Measurements from ENCODE around the gene ICE2. TPM values are rescaled to one million over a fixed set of nuclear protein-coding genes. Genes with fewer than 3 reads are reported as not detected.
"Not testable (repeated sequence)": the region's sequence is repeated elsewhere in the genome, so short reads cannot be mapped to it uniquely, and the experiment has no call there.

Gene ICE2
- total RNA-seq, 1 donor from 2014 or later, result 85.1 TPM

DNA sequence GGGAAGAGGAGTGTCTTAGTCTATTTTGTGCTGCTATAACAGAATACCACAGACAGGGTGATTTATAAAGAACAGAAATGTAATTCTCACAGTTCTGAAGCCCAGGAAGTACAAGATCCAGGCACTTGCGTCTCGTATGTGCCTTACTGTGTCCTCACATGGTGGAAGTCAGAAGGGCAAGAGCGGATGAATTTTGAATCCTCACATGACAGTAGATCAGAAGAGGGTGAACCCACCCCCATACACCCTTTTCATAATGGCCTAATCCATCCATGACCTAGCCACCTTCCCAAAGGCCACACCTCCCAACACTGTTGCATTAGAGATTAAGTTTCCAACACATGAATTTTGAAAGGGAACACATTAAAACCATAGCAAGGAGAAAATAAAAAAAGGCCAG lies 62.5 kb downstream of the ICE2 start:
- no peak overlapping the region for H3K27ac Mint-ChIP-seq
- peaks cover 4% of the 10 kb centered on the region for H3K36me3 Mint-ChIP-seq (ENCODE audit: insufficient read depth)
- H3K27me3 Mint-ChIP-seq, result no peaks in the 10 kb centered on the region
- TF ChIP-seq, protein P1, sequence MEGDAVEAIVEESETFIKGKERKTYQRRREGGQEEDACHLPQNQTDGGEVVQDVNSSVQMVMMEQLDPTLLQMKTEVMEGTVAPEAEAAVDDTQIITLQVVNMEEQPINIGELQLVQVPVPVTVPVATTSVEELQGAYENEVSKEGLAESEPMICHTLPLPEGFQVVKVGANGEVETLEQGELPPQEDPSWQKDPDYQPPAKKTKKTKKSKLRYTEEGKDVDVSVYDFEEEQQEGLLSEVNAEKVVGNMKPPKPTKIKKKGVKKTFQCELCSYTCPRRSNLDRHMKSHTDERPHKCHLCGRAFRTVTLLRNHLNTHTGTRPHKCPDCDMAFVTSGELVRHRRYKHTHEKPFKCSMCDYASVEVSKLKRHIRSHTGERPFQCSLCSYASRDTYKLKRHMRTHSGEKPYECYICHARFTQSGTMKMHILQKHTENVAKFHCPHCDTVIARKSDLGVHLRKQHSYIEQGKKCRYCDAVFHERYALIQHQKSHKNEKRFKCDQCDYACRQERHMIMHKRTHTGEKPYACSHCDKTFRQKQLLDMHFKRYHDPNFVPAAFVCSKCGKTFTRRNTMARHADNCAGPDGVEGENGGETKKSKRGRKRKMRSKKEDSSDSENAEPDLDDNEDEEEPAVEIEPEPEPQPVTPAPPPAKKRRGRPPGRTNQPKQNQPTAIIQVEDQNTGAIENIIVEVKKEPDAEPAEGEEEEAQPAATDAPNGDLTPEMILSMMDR (IDR thresholded peaks at IDR 0.05; ENCODE audit: unreplicated experiment), result no peak
- no peak for DNase-seq (ENCODE audit: low spot score, unreplicated experiment)
- H3K4me3 Mint-ChIP-seq (ENCODE audit: low read depth), result no peak overlapping the region
- peaks cover 13% of the 10 kb centered on the region for H3K4me1 Mint-ChIP-seq (ENCODE audit: low read depth)
- H3K9me3 Mint-ChIP-seq (ENCODE audit: low read depth), result peaks cover 3% of the 10 kb centered on the region

DNA sequence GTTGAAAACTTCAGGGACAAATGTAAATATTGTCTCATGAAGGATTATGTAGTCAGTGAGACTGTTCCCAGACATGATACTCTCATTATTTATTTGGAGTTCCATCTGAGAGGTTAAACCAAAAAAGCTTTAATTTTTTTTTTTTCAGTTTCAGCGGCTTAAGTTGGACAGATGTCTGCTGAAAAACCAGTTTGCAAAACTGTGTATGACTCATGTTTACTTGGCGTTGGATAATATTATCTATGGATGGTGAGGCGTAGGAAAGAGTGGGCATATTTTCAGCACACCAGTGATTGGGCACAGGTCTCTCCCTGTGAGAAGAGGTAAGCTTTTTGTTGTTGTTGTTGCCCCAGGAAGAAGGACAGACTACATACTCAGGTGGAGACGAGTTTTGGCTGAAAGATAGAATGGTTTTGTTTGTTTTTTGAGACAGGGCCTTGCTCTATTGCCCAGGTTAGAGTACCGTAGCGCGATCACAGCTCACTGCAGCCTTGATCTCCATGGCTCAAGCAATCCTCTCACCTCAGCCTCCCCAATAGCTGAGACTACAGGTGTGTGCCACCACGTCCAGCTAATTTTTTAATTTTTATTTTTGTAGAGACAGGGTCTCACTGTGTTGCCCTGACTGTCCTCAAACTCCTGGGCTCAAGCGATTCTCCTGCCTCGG lies 64.8 kb downstream of the ICE2 start:
- peaks cover 3% of the 10 kb centered on the region for H3K4me1 Mint-ChIP-seq (ENCODE audit: low read depth)
- TF ChIP-seq, protein P1 (IDR thresholded peaks at IDR 0.05; ENCODE audit: unreplicated experiment), result no peak
- DNase-seq (ENCODE audit: low spot score, unreplicated experiment), result no peak
- H3K27me3 Mint-ChIP-seq, result no peaks in the 10 kb centered on the region
- H3K4me3 Mint-ChIP-seq (ENCODE audit: low read depth), result no peak overlapping the region
- no peak overlapping the region for H3K27ac Mint-ChIP-seq
- peaks cover 3% of the 10 kb centered on the region for H3K9me3 Mint-ChIP-seq (ENCODE audit: low read depth)
- peaks cover 1% of the 10 kb centered on the region for H3K36me3 Mint-ChIP-seq (ENCODE audit: insufficient read depth)

DNA sequence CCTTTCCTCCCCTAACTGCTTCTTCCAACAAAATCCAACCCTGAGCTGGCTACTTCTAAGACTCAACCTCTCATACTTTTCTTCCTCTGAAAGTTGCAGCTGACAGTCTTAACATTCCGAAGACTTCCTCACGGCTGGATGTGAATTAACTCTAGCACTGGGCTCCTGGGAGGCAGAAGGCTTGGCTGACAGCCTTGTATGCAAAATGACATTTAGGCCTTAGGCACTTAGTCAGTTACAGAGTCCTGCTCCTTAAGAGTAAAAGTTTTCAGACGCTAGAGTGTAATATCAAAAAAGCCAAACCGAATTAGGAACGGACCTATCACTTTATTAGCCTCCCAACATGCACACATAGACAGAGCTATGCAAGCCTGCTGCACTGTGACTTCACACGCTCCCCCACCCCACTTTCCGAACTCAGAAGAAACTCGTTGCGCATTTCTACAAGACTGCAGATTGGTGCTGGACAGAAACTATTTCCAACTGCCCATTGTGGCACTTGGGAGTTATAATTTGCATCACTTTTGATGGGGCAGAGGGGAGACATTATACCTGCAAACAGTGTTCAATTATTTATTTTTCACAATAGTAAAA lies 65.6 kb downstream of the ICE2 start:
- no peak overlapping the region for H3K4me3 Mint-ChIP-seq (ENCODE audit: low read depth)
- H3K4me1 Mint-ChIP-seq (ENCODE audit: low read depth), result peaks cover 7% of the 10 kb centered on the region
- no peaks in the 10 kb centered on the region for H3K27me3 Mint-ChIP-seq
- peaks cover 3% of the 10 kb centered on the region for H3K9me3 Mint-ChIP-seq (ENCODE audit: low read depth)
- no peak for DNase-seq (ENCODE audit: low spot score, unreplicated experiment)
- peaks cover 1% of the 10 kb centered on the region for H3K36me3 Mint-ChIP-seq (ENCODE audit: insufficient read depth)
- no peak overlapping the region for H3K27ac Mint-ChIP-seq
- TF ChIP-seq, protein P1 (IDR thresholded peaks at IDR 0.05; ENCODE audit: unreplicated experiment), result no peak

DNA sequence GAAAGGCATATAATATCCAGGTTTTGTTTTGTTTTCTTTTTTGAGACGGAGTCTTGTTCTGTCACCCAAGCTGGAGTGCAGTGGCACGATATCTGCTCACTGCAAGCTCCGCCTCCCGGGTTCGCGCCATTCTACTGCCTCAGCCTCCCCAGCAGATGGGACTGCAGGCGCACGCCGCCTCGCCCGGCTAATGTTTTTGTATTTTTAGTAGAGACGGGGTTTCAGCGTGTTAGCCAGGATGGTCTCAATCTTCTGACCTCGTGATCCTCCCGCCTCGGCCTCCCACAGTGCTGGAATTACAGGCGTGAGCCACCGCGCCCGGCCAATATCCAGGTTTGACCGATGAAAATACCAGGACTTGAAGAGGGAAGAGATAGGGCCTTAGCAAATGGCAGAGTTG lies 66.1 kb downstream of the ICE2 start:
- DNase-seq (ENCODE audit: low spot score, unreplicated experiment); H3K36me3 Mint-ChIP-seq (ENCODE audit: insufficient read depth); H3K9me3 Mint-ChIP-seq (ENCODE audit: low read depth); H3K4me1 Mint-ChIP-seq (ENCODE audit: low read depth); H3K27me3 Mint-ChIP-seq; H3K4me3 Mint-ChIP-seq (ENCODE audit: low read depth); H3K27ac Mint-ChIP-seq: not testable (repeated sequence)

DNA sequence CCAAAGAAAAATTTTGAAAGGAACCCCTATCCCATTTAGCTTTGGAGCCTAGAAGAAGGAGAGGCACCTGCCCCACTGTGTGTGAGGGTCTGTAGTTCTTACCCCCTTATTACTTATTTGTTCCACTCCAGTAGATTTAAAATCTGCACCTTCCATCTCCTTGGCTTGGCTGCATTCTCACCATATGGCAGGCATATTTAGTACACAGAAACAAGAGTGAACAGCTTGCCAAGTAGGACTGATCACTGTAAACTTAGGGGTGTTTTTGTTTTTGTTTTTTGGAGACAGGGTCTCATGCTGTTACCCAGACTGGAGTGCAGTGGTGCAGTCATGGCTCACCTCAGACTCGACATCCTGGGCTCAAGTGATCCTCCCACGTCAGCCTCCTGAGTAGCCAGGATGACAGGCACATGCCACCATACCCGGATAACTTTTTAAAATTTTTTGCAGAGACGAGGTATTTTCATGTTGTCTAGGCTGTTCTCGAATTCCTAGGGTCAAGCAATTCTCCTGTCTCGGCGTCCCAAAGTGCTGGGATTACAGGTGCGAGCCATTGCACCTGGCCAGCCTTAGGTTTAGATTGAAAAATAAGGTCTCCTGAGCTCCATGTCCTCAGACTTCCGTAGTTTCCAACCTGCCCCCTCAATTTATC lies 67.0 kb downstream of the ICE2 start:
- Mint-ChIP-seq H3K4me3 (ENCODE audit: low read depth) (no peak overlapping the region), H3K27ac (peak overlapping the region; percentile 37), H3K9me3 (ENCODE audit: low read depth) (peaks cover 3% of the 10 kb centered on the region), H3K36me3 (ENCODE audit: insufficient read depth) (peaks cover 1% of the 10 kb centered on the region), H3K4me1 (ENCODE audit: low read depth) (peaks cover 8% of the 10 kb centered on the region), H3K27me3 (no peaks in the 10 kb centered on the region)
- TF ChIP-seq, protein P1 (IDR thresholded peaks at IDR 0.05; ENCODE audit: unreplicated experiment), result no peak
- no peak for DNase-seq (ENCODE audit: low spot score, unreplicated experiment)

DNA sequence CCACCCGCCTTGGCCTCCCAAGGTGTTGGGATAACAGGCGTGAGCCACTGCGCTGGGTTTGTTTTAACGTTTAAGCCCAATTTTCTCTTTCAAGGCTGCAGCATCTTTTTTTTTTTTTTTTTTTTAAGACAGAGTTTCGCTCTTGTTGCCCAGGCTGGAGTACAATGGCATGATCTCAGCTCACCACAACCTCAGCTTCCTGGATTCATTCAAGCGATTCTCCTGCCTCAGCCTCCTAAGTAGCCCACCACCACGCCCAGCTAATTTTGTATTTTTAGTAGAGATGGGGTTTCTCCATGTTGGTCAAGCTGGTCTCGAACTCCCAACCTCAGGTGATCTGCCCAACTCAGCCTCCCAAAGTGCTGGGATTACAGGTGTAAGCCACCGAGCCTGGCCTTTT lies 68.6 kb downstream of the ICE2 start:
- not testable (repeated sequence) for H3K9me3 Mint-ChIP-seq (ENCODE audit: low read depth); H3K36me3 Mint-ChIP-seq (ENCODE audit: insufficient read depth); H3K27me3 Mint-ChIP-seq; DNase-seq (ENCODE audit: low spot score, unreplicated experiment); H3K27ac Mint-ChIP-seq; H3K4me1 Mint-ChIP-seq (ENCODE audit: low read depth); H3K4me3 Mint-ChIP-seq (ENCODE audit: low read depth)

Measured in progenitor cell of endocrine pancreas (in vitro differentiated cells).